PFSK-1 (cell line): ENCODE measurements around the gene FOXO6.

ENCODE experiments used
- SIN3A ChIP-seq: IDR thresholded peaks from 2 replicates; pipeline ENCODE4 v1.6.1; 2012; ENCODE audit warnings: mild to moderate bottlenecking, low read length, moderate library complexity, borderline replicate concordance; ENCODE audit not compliant: insufficient read depth
- TF ChIP-seq, protein P1 (sequence below), 2 experiments: IDR thresholded peaks; 2 replicates each; pipeline versions ENCODE4 v1.6.1 to v1.8.0; 2011 to 2012; ENCODE audit warnings: low read depth in 2 of 2, low read length in 2 of 2, control low read depth in 1 of 2, inconsistent platforms in 1 of 2, mild to moderate bottlenecking in 1 of 2, moderate library complexity in 1 of 2; ENCODE audit not compliant: insufficient read depth in 1 of 2

DNA sequence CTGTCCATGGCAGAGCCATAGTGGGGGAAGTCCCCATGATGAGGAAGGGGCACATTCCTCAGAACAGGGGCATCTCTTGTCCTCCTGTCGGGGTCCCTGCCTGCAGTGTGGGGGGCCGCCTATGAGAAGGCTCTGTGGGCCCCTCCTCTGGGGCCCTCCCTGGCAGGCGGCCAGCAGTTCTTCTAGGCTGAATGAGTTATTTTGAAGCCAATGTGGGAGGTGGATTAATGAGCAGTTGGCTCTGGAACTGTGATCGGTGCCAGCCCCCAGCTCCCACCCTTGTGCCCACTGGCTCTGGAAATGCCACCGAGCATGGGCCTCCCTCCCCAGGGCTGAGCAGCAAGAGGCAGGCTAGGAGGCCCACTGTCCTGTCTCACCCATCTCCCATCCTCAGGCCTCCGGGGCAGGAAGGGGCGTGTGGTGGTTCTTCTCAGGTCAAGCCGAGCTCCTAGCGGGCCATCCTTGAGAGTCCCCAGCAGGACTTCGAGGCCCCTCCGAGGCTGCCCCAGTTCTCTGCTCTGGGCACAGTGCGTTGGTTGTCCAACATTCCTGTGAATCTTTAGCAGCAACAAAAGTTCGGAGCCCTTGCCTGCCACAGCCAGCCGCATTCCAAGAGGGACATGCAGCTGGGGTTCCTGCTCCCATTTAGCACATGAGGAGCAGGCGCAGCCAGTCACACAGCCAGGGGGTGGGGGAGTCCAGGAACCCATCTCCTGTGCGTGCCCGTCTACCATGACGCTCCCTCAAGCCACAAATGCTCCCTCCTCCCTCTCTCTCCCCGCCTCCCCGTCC, 66.1 kb downstream of the FOXO6 start:
- TF ChIP-seq, protein P1, sequence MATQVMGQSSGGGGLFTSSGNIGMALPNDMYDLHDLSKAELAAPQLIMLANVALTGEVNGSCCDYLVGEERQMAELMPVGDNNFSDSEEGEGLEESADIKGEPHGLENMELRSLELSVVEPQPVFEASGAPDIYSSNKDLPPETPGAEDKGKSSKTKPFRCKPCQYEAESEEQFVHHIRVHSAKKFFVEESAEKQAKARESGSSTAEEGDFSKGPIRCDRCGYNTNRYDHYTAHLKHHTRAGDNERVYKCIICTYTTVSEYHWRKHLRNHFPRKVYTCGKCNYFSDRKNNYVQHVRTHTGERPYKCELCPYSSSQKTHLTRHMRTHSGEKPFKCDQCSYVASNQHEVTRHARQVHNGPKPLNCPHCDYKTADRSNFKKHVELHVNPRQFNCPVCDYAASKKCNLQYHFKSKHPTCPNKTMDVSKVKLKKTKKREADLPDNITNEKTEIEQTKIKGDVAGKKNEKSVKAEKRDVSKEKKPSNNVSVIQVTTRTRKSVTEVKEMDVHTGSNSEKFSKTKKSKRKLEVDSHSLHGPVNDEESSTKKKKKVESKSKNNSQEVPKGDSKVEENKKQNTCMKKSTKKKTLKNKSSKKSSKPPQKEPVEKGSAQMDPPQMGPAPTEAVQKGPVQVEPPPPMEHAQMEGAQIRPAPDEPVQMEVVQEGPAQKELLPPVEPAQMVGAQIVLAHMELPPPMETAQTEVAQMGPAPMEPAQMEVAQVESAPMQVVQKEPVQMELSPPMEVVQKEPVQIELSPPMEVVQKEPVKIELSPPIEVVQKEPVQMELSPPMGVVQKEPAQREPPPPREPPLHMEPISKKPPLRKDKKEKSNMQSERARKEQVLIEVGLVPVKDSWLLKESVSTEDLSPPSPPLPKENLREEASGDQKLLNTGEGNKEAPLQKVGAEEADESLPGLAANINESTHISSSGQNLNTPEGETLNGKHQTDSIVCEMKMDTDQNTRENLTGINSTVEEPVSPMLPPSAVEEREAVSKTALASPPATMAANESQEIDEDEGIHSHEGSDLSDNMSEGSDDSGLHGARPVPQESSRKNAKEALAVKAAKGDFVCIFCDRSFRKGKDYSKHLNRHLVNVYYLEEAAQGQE (IDR thresholded peaks at IDR 0.05; ENCODE audit: insufficient read depth in 1 of 2, low read depth in 2 of 2, low read length in 2 of 2): no peak
- no peak for TF ChIP-seq SIN3A
